H1 (cell line): ENCODE data around the gene CYP4F3. TPM values are rescaled to one million over a fixed set of nuclear protein-coding genes. Genes with fewer than 3 reads are reported as not detected.

Experiments
- CTCF ChIA-PET: fragments of 300-600 bp; sonication (Branson Sonifier 250); formaldehyde crosslinking; loops from one replicate; lab custom pipeline; 2021; ENCODE audit not compliant: partially characterized antibody; lab: Charles Lee
- POLR2A ChIA-PET: fragments of 300-600 bp; sonication (Branson Sonifier 250); formaldehyde crosslinking; loops from one replicate; lab custom pipeline; 2021; ENCODE audit warnings: inconsistent platforms; ENCODE audit not compliant: partially characterized antibody; lab: Charles Lee
- DNase-seq, 2 experiments: peaks; one replicate each; pipeline versions ENCODE4 v3.0.0 to v3.0.0-alpha.2; 2010 to 2022; ENCODE audit warnings: low spot score in 2 of 2, low read depth in 1 of 2, mixed read lengths in 1 of 2
- FAIRE-seq: peaks from 2 replicates; lab custom pipeline; 2011; peaks lifted over from hg19 to GRCh38; lab: Jason Lieb, UNC
- H2AFZ ChIP-seq: 2 replicates; pipeline ENCODE4 v1.8.1; 2012; ENCODE audit warnings: low read length, inconsistent platforms
- H2AK5ac ChIP-seq: 2 replicates; pipeline ENCODE4 v1.6.1; 2013; ENCODE audit warnings: low read depth, low read length
- H2BK120ac ChIP-seq: replicated peaks from 2 replicates; pipeline ENCODE3; 2013; ENCODE audit warnings: low read depth, low read length, inconsistent platforms
- H2BK12ac ChIP-seq: 2 replicates; pipeline ENCODE4 v1.6.1; 2013; ENCODE audit warnings: low read depth, low read length
- H2BK15ac ChIP-seq: 2 replicates; pipeline ENCODE4 v1.6.1; 2013; ENCODE audit warnings: low read length
- H2BK20ac ChIP-seq: 2 replicates; pipeline ENCODE4 v1.6.1; 2013; ENCODE audit warnings: low read length
- H2BK5ac ChIP-seq: 2 replicates; pipeline ENCODE4 v1.6.1; 2013; ENCODE audit warnings: low read depth, low read length
- H3K14ac ChIP-seq: 2 replicates; pipeline ENCODE4 v1.6.1; 2013; ENCODE audit warnings: inconsistent platforms; ENCODE audit not compliant: insufficient read length
- H3K18ac ChIP-seq: 2 replicates; pipeline ENCODE4 v1.6.1; 2013; ENCODE audit warnings: low read length; ENCODE audit errors: extremely low read depth
- H3K23ac ChIP-seq: 2 replicates; pipeline ENCODE4 v1.6.1; 2013; ENCODE audit warnings: inconsistent platforms; ENCODE audit not compliant: insufficient read length
- H3K23me2 ChIP-seq: 2 replicates; pipeline ENCODE4 v1.6.1; 2013; ENCODE audit warnings: low read depth, low read length
- H3K27ac ChIP-seq: 2 replicates; pipeline ENCODE4 v1.6.1; 2011; ENCODE audit warnings: low read depth, low read length, inconsistent platforms
- H3K27me3 ChIP-seq, 4 experiments: replicated peaks in 1 of 4; 1 replicate in 1 of 4; 2 replicates in 3 of 4; pipeline versions ENCODE4 v1.6.1 to v1.8.1; 2011 to 2013; ENCODE audit warnings: low read length in 3 of 4, mild to moderate bottlenecking in 3 of 4, inconsistent platforms in 2 of 4, mixed read lengths in 2 of 4, moderate library complexity in 1 of 4; ENCODE audit not compliant: control insufficient read depth in 3 of 4, insufficient read depth in 3 of 4; ENCODE audit errors: extremely low read depth in 1 of 4
- H3K36me3 ChIP-seq, 4 experiments: 2 replicates each; pipeline versions ENCODE4 v1.6.1 to v1.8.1; 2011 to 2013; ENCODE audit warnings: mild to moderate bottlenecking in 4 of 4, low read length in 3 of 4, moderate library complexity in 2 of 4, control low read depth in 1 of 4, inconsistent platforms in 1 of 4; ENCODE audit not compliant: insufficient read depth in 4 of 4, control insufficient read depth in 2 of 4
- H3K4ac ChIP-seq: replicated peaks from 2 replicates; pipeline ENCODE3; 2013; ENCODE audit warnings: low read length, low read depth, mixed read lengths, inconsistent platforms; ENCODE audit not compliant: insufficient read length
- H3K4me1 ChIP-seq, 4 experiments: replicated peaks in 1 of 4; 1 replicate in 1 of 4; 2 replicates in 3 of 4; pipeline versions ENCODE4 v1.6.1 to v1.8.1; 2011 to 2013; ENCODE audit warnings: low read length in 3 of 4, inconsistent platforms in 2 of 4, mixed read lengths in 1 of 4; ENCODE audit not compliant: insufficient read depth in 4 of 4, control insufficient read depth in 3 of 4
- H3K4me2 ChIP-seq, 2 experiments: 2 replicates each; pipeline versions ENCODE4 v1.6.1 to v1.8.1; 2011 to 2013; ENCODE audit warnings: low read depth in 2 of 2, low read length in 2 of 2, control low read depth in 1 of 2, inconsistent platforms in 1 of 2, mild to moderate bottlenecking in 1 of 2; ENCODE audit not compliant: insufficient read depth in 1 of 2
- H3K4me3 ChIP-seq, 4 experiments: fragments of 200-600, 300-600 bp in 1 of 4; sonication (generic), shearing (Covaris generic), sonication (Bioruptor Twin) in 1 of 4; 2 replicates each; pipeline versions ENCODE4 v1.5.1 to v1.8.1; 2011 to 2016; ENCODE audit warnings: low read length in 4 of 4, low read depth in 3 of 4, control low read depth in 2 of 4, inconsistent platforms in 2 of 4, mild to moderate bottlenecking in 2 of 4, mixed read lengths in 1 of 4, moderate library complexity in 1 of 4; ENCODE audit not compliant: insufficient read depth in 2 of 4; ENCODE audit errors: extremely low read depth in 1 of 4
- H3K56ac ChIP-seq: replicated peaks from 2 replicates; pipeline ENCODE3; 2013; ENCODE audit warnings: low read depth, mild to moderate bottlenecking, mixed read lengths, low read length, inconsistent platforms; ENCODE audit not compliant: insufficient read length
- H3K79me1 ChIP-seq: 2 replicates; pipeline ENCODE4 v1.6.1; 2013; ENCODE audit warnings: low read depth, low read length, control low read depth
- H3K79me2 ChIP-seq, 2 experiments: 2 replicates each; pipeline versions ENCODE4 v1.6.1 to v1.8.1; 2012 to 2013; ENCODE audit warnings: low read length in 2 of 2, mild to moderate bottlenecking in 2 of 2, inconsistent platforms in 1 of 2; ENCODE audit not compliant: insufficient read depth in 2 of 2, control insufficient read depth in 1 of 2
- H3K9ac ChIP-seq, 4 experiments: replicated peaks in 1 of 4; 1 replicate in 1 of 4; 2 replicates in 3 of 4; pipeline versions ENCODE4 v1.6.1 to v1.8.1; 2011 to 2013; ENCODE audit warnings: low read depth in 3 of 4, low read length in 3 of 4, control low read depth in 2 of 4, mild to moderate bottlenecking in 2 of 4, moderate library complexity in 2 of 4, inconsistent platforms in 1 of 4; ENCODE audit errors: extremely low read depth in 1 of 4
- H3K9me3 ChIP-seq, 2 experiments: 2 replicates each; pipeline versions ENCODE4 v1.6.1 to v1.8.1; 2012 to 2013; ENCODE audit warnings: mild to moderate bottlenecking in 2 of 2, moderate library complexity in 2 of 2, control low read depth in 1 of 2, inconsistent platforms in 1 of 2, low read depth in 1 of 2, low read length in 1 of 2, mixed read lengths in 1 of 2; ENCODE audit not compliant: insufficient read depth in 2 of 2
- H4K20me1 ChIP-seq, 2 experiments: replicated peaks in 1 of 2; 2 replicates each; pipeline versions ENCODE3 to v1.8.1; 2011 to 2013; ENCODE audit warnings: inconsistent platforms in 2 of 2, low read length in 2 of 2, mild to moderate bottlenecking in 1 of 2; ENCODE audit not compliant: insufficient read depth in 2 of 2, control insufficient read depth in 1 of 2
- H4K5ac ChIP-seq: 2 replicates; pipeline ENCODE4 v1.6.1; 2013; ENCODE audit warnings: low read length, low read depth, mixed read lengths, inconsistent platforms; ENCODE audit not compliant: insufficient read length
- H4K8ac ChIP-seq: 2 replicates; pipeline ENCODE4 v1.8.0; 2013; ENCODE audit warnings: mild to moderate bottlenecking, moderate library complexity, low read length, inconsistent platforms; ENCODE audit not compliant: insufficient read depth; ENCODE audit errors: extremely low read depth
- H4K91ac ChIP-seq: replicated peaks from 2 replicates; pipeline ENCODE3; 2013; ENCODE audit warnings: low read length, mixed read lengths, inconsistent platforms; ENCODE audit not compliant: insufficient read length
- BACH1 ChIP-seq: IDR thresholded peaks from 2 replicates; pipeline ENCODE4 v1.6.1; 2012; ENCODE audit warnings: low read length, improper control_type of control experiment
- CHD1 ChIP-seq: IDR thresholded peaks from 2 replicates; pipeline ENCODE4 v1.6.1; 2012; ENCODE audit warnings: low read depth, low read length, improper control_type of control experiment
- CREB1 ChIP-seq: IDR thresholded peaks from 2 replicates; pipeline ENCODE4 v1.6.1; 2012; ENCODE audit warnings: inconsistent platforms
- CTBP2 ChIP-seq: IDR thresholded peaks from 2 replicates; pipeline ENCODE4 v1.7.0; 2011; ENCODE audit warnings: borderline replicate concordance, mild to moderate bottlenecking, moderate library complexity, mixed read lengths, low read length; ENCODE audit not compliant: insufficient read depth, insufficient read length
- GTF2F1 ChIP-seq: IDR thresholded peaks from 2 replicates; pipeline ENCODE4 v1.6.1; 2012; ENCODE audit warnings: low read depth, low read length, improper control_type of control experiment, borderline replicate concordance
- HDAC2 ChIP-seq, 2 experiments: fragments of 300-600 bp in 1 of 2; sonication (generic) in 1 of 2; IDR thresholded peaks; 2 replicates each; pipeline ENCODE4 v1.6.1; 2011 to 2012; ENCODE audit warnings: low read depth in 2 of 2, low read length in 2 of 2, mild to moderate bottlenecking in 2 of 2, moderate library complexity in 2 of 2, borderline replicate concordance in 1 of 2, inconsistent platforms in 1 of 2
- HDAC6 ChIP-seq: IDR thresholded peaks from one replicate; pipeline ENCODE4 v1.7.1; 2012; ENCODE audit warnings: low read depth, mild to moderate bottlenecking, inconsistent platforms, low read length, moderate library complexity
- JUN ChIP-seq: IDR thresholded peaks from 2 replicates; pipeline ENCODE4 v1.6.1; 2011; ENCODE audit warnings: low read depth, mild to moderate bottlenecking, improper control_type of control experiment, low read length
- RFX5 ChIP-seq: IDR thresholded peaks from 2 replicates; pipeline ENCODE4 v1.6.1; 2011; ENCODE audit warnings: low read depth, low read length, improper control_type of control experiment, borderline replicate concordance
- SIN3A ChIP-seq, 2 experiments: IDR thresholded peaks in 1 of 2; conservative IDR thresholded peaks in 1 of 2; 2 replicates each; pipeline ENCODE4 v1.6.1; 2011 to 2012; ENCODE audit warnings: low read length in 2 of 2, improper control_type of control experiment in 1 of 2, low read depth in 1 of 2, mild to moderate bottlenecking in 1 of 2
- SIRT6 ChIP-seq: IDR thresholded peaks from one replicate; pipeline ENCODE4 v1.7.1; 2012; ENCODE audit warnings: low read length, inconsistent platforms
- SUZ12 ChIP-seq: fragments of 200-600 bp; sonication (generic); IDR thresholded peaks from 2 replicates; pipeline ENCODE4 v1.6.1; 2012; ENCODE audit warnings: mild to moderate bottlenecking, inconsistent platforms, low read length, moderate library complexity, mixed read lengths
- WGBS, 2 experiments: shearing (Covaris generic) in 1 of 2; methylation state at CpG; one replicate each; pipeline versions ENCODE4 v1.1.6 to v1.1.7; 2013 to 2015; ENCODE audit warnings: low lambda C conversion rate in 2 of 2, mixed read lengths in 2 of 2, inconsistent platforms in 1 of 2, low coverage in 1 of 2, missing lambda C conversion rate in 1 of 2; ENCODE audit not compliant: insufficient replicate concordance in 2 of 2, insufficient coverage in 1 of 2, insufficient read length in 1 of 2; ENCODE audit errors: extremely low coverage in 1 of 2, missing lambda C conversion rate in 1 of 2; 5-methylcytosine and 5-hydroxymethylcytosine counted together
- polyA plus RNA-seq, 7 experiments: library from polyadenylated mRNA; depleted of rRNA in 3 of 7; stranded (reverse) in 5 of 7; unstranded in 2 of 7; fragments of >200 nt in 5 of 7; fragments of 200-250 nt in 2 of 7; gene quantifications; 1 replicate in 5 of 7; 2 replicates in 1 of 7; 4 replicates in 1 of 7; pipeline versions ENCODE4 v1.2.1 to v1.2.3, GENCODE V29; 2011 to 2013; ENCODE audit warnings: missing spikeins in 2 of 7, mixed read lengths in 2 of 7
- total RNA-seq: library from RNA; stranded (reverse); fragmentation: NEBNext Ultra II Directional; extraction: Animal tissue kit (Norgen Biotek cat#: 25700); gene quantifications from 2 replicates; pipeline ENCODE4 v1.2.1, GENCODE V29; 2021
- TF ChIP-seq, protein P1 (sequence below): IDR thresholded peaks from 2 replicates; pipeline ENCODE4 v1.6.1; 2011; ENCODE audit warnings: low read depth, mild to moderate bottlenecking, low read length; ENCODE audit not compliant: insufficient read depth

Gene CYP4F3
- total and polyA plus RNA-seq, 2 of the 8 experiments (the other 6 are each of a cell fraction or from before 2014, with no cell fraction given) = not detected

DNA sequence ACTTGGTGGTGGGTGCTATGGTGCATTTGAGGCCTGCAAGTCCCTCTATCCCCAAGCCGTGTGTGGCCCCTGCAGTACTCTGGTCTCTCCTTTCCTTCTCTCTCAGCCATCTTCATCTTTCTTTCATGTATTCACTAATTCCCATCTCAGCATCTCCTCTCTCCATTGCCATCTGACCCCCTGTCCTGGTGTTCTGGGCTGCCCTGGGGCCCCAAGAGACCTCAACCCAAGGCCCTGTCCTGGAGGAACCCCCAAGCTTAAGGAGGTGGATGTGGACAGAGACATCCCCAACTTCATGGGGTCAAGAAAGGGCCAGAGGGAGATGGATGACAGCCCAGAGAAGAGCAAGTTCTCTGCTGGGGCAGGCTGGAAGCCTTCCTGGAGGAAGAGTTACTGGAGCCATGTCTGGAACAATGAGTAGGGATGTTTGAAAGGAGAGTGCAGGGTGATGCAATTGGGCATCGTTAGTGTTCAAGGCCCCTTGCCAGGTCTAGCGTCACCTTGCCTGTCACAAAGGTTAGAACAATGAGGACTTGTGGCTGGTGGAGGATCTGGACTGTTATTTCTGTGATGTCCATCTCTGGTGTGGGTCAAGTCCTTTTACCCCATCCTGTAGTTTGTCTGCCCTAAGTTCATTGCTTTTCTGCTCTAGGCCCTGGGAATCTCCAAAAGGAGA lies 3.5 kb downstream of the CYP4F3 start:
- FAIRE-seq = no peak
- POLR2A ChIA-PET = no interaction called here
- TF ChIP-seq, protein P1, sequence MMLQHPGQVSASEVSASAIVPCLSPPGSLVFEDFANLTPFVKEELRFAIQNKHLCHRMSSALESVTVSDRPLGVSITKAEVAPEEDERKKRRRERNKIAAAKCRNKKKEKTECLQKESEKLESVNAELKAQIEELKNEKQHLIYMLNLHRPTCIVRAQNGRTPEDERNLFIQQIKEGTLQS = no peak
- no peak for TF ChIP-seq SUZ12
- no peak for TF ChIP-seq GTF2F1
- no peak for TF ChIP-seq RFX5
- no peak for TF ChIP-seq CREB1
- TF ChIP-seq CTBP2 = no peak
- no peak for TF ChIP-seq HDAC6
- TF ChIP-seq HDAC2 (IDR thresholded peaks at IDR 0.05; ENCODE audit: borderline replicate concordance in 1 of 2, low read depth in 2 of 2, low read length in 2 of 2) = no peak
- no peak for TF ChIP-seq SIRT6
- TF ChIP-seq JUN = no peak
- no peak for TF ChIP-seq BACH1
- no peak for TF ChIP-seq CHD1
- TF ChIP-seq SIN3A (conservative IDR thresholded peaks at IDR 0.05 in 1 of 2, IDR thresholded peaks at IDR 0.05 in 1 of 2; ENCODE audit: low read depth in 1 of 2, low read length in 2 of 2) = no peak

More for the DNA sequence above, 3.5 kb downstream of the CYP4F3 start:
- Histone ChIP-seq H3K4me2 (no peak overlapping the region), H3K9me3 (peaks cover 73 to 91% of the 10 kb centered on the region in 2 experiments), H3K4me1 (no peaks in the 10 kb centered on the region), H3K36me3 (no peaks in the 10 kb centered on the region; a peak in 1 of 8 replicates), H3K23me2 (peaks cover 4% of the 10 kb centered on the region; the same call in 1 of the 2 replicates), H3K18ac (no peak overlapping the region), H2AFZ (no peak overlapping the region), H4K8ac (no peak overlapping the region), H4K5ac (no peak overlapping the region), H3K79me1 (no peaks in the 10 kb centered on the region; the same call in 1 of the 2 replicates), H3K23ac (no peak overlapping the region), H4K20me1 (no peaks in the 10 kb centered on the region), H3K14ac (no peak overlapping the region), H3K4ac (no peak overlapping the region), H3K9ac (no peak overlapping the region), H2BK15ac (no peak overlapping the region), H2BK12ac (no peak overlapping the region), H2BK5ac (no peak overlapping the region), H3K79me2 (no peaks in the 10 kb centered on the region), H3K27ac (no peak overlapping the region), H3K27me3 (no peaks in the 10 kb centered on the region), H2BK20ac (no peak overlapping the region), H3K56ac (no peak overlapping the region), H4K91ac (no peak overlapping the region), H2BK120ac (no peak overlapping the region), H3K4me3 (no peak overlapping the region), H2AK5ac (no peak overlapping the region)
- CTCF ChIA-PET = no interaction called here
- WGBS, 2 experiments = 79% methylated on average over 2 of the region's 3 CpGs; no CpG with 5 or more reads in 1 of the 2 experiments
- DNase-seq = no peak
